IPS DF 4.7 (cell line): ENCODE measurements around the gene PGLYRP1.
A peak's percentile ranks its signal among the peaks of the same experiment; 100 is the strongest.

Source experiments
- DNase-seq: peaks from one replicate; pipeline ENCODE4 v3.0.0-alpha.2; 2013; ENCODE audit warnings: low spot score; ENCODE audit errors: extremely low read depth

PGLYRP1 gene

GRCh38 chr19:46002678-46003275 is 20.1 kb downstream of the PGLYRP1 start:
- DNase-seq, result no peak

GRCh38 chr19:46000491-46001246 is 22.2 kb downstream of the PGLYRP1 start:
- no peak for DNase-seq

- no peak for DNase-seq
These were observed 23.2 kb downstream of the PGLYRP1 start for GRCh38 chr19:45999653-46000121.

GRCh38 chr19:45998834-45999233 is 24.0 kb downstream of the PGLYRP1 start:
- DNase-seq, result no peak

- no peak for DNase-seq
These were observed 25.9 kb downstream of the PGLYRP1 start for GRCh38 chr19:45996933-45997332.

- DNase-seq, result no peak
These were observed 27.0 kb downstream of the PGLYRP1 start for GRCh38 chr19:45995715-45996385.

- peak; percentile 96 for DNase-seq
These were observed 27.7 kb downstream of the PGLYRP1 start, which contains the start of gene CCDC61 for GRCh38 chr19:45994998-45995714. CCDC61 (plus strand) TSS chr19:45995467; CDS start chr19:46003019, 7,552 bp downstream.

GRCh38 chr19:45994456-45994997 is 28.3 kb downstream of the PGLYRP1 start:
- no peak for DNase-seq

- DNase-seq, result no peak
These were observed 32.6 kb downstream of the PGLYRP1 start for GRCh38 chr19:45990113-45990728.

GRCh38 chr19:45985321-45985720 is 37.5 kb downstream of the PGLYRP1 start:
- no peak for DNase-seq

GRCh38 chr19:45981350-45981749 is 41.5 kb downstream of the PGLYRP1 start:
- no peak for DNase-seq

GRCh38 chr19:45978156-45978555 is 44.7 kb downstream of the PGLYRP1 start:
- DNase-seq, result no peak

GRCh38 chr19:45976178-45976577 is 46.7 kb downstream of the PGLYRP1 start:
- DNase-seq, result no peak

- no peak for DNase-seq
These were observed 47.4 kb downstream of the PGLYRP1 start for GRCh38 chr19:45975306-45976070.

GRCh38 chr19:45973553-45974338 is 49.1 kb downstream of the PGLYRP1 start, which contains the start of gene NOVA2:
NOVA2 (minus strand) TSS chr19:45973865; CDS start chr19:45973351, 514 bp downstream.
- no peak for DNase-seq

GRCh38 chr19:45972947-45973540 is 49.8 kb downstream of the PGLYRP1 start:
- no peak for DNase-seq

- no peak for DNase-seq
These were observed 50.5 kb downstream of the PGLYRP1 start for GRCh38 chr19:45972081-45972946.
